Measurements from ENCODE around the gene IL17C. TPM values are rescaled to one million over a fixed set of nuclear protein-coding genes. Genes with fewer than 3 reads are reported as not detected.

The IL17C gene
- total and polyA plus RNA-seq, 9 of the 15 experiments (the other 6 are each of a cell fraction or from before 2014, with no cell fraction given): not detected

GRCh38 chr16:88652762-88653063, 14.3 kb downstream of the IL17C start:
- ChIA-PET POLR2A (interaction anchor here (0.6 to 1.1 kb wide), 2 partner anchors 9 to 829 kb away, joined by 3 to 4 read pairs; no protein-coding TSS in a partner anchor), CTCF (ENCODE audit: low intra/inter-chr PET ratio) (no interaction called here)
- no peak overlapping the region for H3K4me3 ChIP-seq
- H3K9me1 ChIP-seq (ENCODE audit: control insufficient read depth, insufficient read depth, low read length): no peaks in the 10 kb centered on the region
- in situ Hi-C loops (cut with MboI) (no loop called here), intact Hi-C loops (cut with micrococcal nuclease) (no loop called here)
- H3K9ac ChIP-seq (ENCODE audit: insufficient read depth in 1 of 2, low read depth in 2 of 2, low read length in 2 of 2): no peak overlapping the region; a peak in 1 of 4 replicates
- 83% methylated on average over 7 of the region's 8 CpGs for WGBS (ENCODE audit: insufficient coverage, low coverage, missing lambda C conversion rate)
- H4K20me1 ChIP-seq (replicated peaks; ENCODE audit: control insufficient read depth, insufficient read depth, low read length): peaks cover 9% of the 10 kb centered on the region; the same call in 1 of the 2 replicates
- no peak overlapping the region for H2AFZ ChIP-seq (ENCODE audit: low read depth, low read length)
- no peak overlapping the region for H3K4me2 ChIP-seq (ENCODE audit: insufficient read depth, low read length)
- H3K27me3 ChIP-seq (ENCODE audit: control insufficient read depth in 2 of 2, insufficient read depth in 2 of 2, low read length in 2 of 2): no peaks in the 10 kb centered on the region
- H3K9me3 ChIP-seq (replicated peaks; ENCODE audit: control insufficient read depth, insufficient read depth, low read depth, low read length): no peaks in the 10 kb centered on the region
- FAIRE-seq (no peak), DNase-seq (ENCODE audit: extremely low read depth in 1 of 4, low spot score in 3 of 4) (no peak), ATAC-seq (no peak)
- BruUV-seq (replicated peaks): no TSS peak
- peaks cover 37% of the 10 kb centered on the region for H3K79me2 ChIP-seq (ENCODE audit: control insufficient read depth, insufficient read depth, low read length)
- H3K27ac ChIP-seq (ENCODE audit: extremely low read depth, low read depth, low read length): no peak overlapping the region
- peaks cover 11 to 91% of the 10 kb centered on the region in 2 experiments; a peak in 4 of 5 replicates for H3K4me1 ChIP-seq (replicated peaks in 1 of 2; ENCODE audit: control insufficient read depth in 2 of 2, insufficient read depth in 2 of 2, low read length in 2 of 2)
- TF ChIP-seq GABPA (tag; conservative IDR thresholded peaks at IDR 0.05; ENCODE audit: low read depth) (no peak), ZFP91 (CRISPR knock-in tag; IDR thresholded peaks at IDR 0.05) (no peak), E2F5 (CRISPR knock-in tag; IDR thresholded peaks at IDR 0.05) (no peak), HMG20B (CRISPR knock-in tag; IDR thresholded peaks at IDR 0.05) (no peak), THRB (CRISPR knock-in tag; conservative IDR thresholded peaks at IDR 0.05) (no peak), TSC22D4 (tag; IDR thresholded peaks at IDR 0.05) (no peak)
- TF ChIP-seq, protein P1, sequence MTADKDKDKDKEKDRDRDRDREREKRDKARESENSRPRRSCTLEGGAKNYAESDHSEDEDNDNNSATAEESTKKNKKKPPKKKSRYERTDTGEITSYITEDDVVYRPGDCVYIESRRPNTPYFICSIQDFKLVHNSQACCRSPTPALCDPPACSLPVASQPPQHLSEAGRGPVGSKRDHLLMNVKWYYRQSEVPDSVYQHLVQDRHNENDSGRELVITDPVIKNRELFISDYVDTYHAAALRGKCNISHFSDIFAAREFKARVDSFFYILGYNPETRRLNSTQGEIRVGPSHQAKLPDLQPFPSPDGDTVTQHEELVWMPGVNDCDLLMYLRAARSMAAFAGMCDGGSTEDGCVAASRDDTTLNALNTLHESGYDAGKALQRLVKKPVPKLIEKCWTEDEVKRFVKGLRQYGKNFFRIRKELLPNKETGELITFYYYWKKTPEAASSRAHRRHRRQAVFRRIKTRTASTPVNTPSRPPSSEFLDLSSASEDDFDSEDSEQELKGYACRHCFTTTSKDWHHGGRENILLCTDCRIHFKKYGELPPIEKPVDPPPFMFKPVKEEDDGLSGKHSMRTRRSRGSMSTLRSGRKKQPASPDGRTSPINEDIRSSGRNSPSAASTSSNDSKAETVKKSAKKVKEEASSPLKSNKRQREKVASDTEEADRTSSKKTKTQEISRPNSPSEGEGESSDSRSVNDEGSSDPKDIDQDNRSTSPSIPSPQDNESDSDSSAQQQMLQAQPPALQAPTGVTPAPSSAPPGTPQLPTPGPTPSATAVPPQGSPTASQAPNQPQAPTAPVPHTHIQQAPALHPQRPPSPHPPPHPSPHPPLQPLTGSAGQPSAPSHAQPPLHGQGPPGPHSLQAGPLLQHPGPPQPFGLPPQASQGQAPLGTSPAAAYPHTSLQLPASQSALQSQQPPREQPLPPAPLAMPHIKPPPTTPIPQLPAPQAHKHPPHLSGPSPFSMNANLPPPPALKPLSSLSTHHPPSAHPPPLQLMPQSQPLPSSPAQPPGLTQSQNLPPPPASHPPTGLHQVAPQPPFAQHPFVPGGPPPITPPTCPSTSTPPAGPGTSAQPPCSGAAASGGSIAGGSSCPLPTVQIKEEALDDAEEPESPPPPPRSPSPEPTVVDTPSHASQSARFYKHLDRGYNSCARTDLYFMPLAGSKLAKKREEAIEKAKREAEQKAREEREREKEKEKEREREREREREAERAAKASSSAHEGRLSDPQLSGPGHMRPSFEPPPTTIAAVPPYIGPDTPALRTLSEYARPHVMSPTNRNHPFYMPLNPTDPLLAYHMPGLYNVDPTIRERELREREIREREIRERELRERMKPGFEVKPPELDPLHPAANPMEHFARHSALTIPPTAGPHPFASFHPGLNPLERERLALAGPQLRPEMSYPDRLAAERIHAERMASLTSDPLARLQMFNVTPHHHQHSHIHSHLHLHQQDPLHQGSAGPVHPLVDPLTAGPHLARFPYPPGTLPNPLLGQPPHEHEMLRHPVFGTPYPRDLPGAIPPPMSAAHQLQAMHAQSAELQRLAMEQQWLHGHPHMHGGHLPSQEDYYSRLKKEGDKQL (CRISPR knock-in tag; IDR thresholded peaks at IDR 0.05; ENCODE audit: borderline replicate concordance): 0 out of 2 replicates have a peak, but pooled peaks have one; percentile 33
- peaks cover 75% of the 10 kb centered on the region; the same call in 2 of the 3 replicates for H3K36me3 ChIP-seq (ENCODE audit: control insufficient read depth, insufficient read depth, low read length)

All from K562 (cell line).